Stimulated activated CD4-positive, alpha-beta T cell treated with anti-CD3 and anti-CD28 coated beads, Interleukin-12 subunit alpha, Interleukin-12 subunit beta, amount 100 ng/mL, for 48 hours (primary cell): ENCODE results near the gene EBF3.

ENCODE experiments used
- DNase-seq, 3 donors: peaks; one replicate each; pipeline ENCODE4 v3.0.0-alpha.2; 2020; ENCODE audit warnings: low read depth in 2 of 3, low spot score in 1 of 3

The EBF3 gene

GRCh38 chr10:129963641-129964501, at the start of gene EBF3:
Gene EBF3 (minus strand): TSS chr10:129964274. CDS start chr10:129963768, 506 bp downstream.
- DNase-seq = no peak

- no peak for DNase-seq
Observed at GRCh38 chr10:130013335-130014262, 49.5 kb upstream of the EBF3 start.

DNA sequence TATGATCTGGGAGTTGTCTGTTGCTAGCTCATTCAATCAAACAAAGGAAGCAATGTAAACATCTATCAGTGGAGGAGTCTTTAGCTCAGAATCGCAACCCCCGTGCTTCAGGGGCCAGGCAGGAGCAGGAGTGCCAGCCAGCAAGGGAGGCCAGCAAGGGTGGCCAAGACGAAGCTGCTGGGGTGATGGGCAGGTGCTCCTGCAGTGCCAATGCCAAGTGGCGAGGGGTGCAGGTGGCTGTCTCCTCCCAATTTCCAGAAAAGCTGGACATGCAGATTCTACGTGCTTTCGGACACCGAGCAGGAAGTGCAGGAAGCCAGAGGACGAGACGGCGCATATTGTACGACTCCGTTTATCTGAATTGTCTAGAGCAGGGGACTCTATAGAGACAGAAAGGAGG, 48.1 kb upstream of the EBF3 start:
- DNase-seq = no peak

DNA sequence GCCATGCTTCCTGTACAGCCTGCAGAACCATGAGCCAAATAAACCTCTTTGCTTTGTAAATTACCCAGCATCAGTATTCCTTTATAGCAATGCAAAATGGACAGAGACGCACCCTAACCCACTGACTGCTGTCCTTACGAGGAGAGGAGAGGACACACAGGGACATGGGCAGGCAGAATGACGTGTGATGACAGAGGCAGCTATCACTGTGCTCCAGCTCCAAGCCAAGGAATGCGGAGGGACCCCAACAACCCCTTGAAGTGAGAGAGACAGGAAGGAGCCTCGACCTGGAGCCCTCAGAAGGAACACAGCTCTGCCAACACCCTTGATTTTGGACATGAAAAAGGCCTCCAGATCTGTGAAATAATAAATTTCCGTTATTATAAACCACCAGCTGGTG, 46.6 kb upstream of the EBF3 start:
- no peak for DNase-seq

- DNase-seq = no peak
Observed at GRCh38 chr10:130009228-130009627, 45.2 kb upstream of the EBF3 start.

GRCh38 chr10:130003787-130004613, 39.9 kb upstream of the EBF3 start:
- DNase-seq = no peak

GRCh38 chr10:130003166-130003565, 39.1 kb upstream of the EBF3 start:
- DNase-seq = no peak

- DNase-seq = no peak
Observed at GRCh38 chr10:130002606-130003005, 38.5 kb upstream of the EBF3 start.

- no peak for DNase-seq
Observed at GRCh38 chr10:130000918-130001317, 36.8 kb upstream of the EBF3 start.

DNA sequence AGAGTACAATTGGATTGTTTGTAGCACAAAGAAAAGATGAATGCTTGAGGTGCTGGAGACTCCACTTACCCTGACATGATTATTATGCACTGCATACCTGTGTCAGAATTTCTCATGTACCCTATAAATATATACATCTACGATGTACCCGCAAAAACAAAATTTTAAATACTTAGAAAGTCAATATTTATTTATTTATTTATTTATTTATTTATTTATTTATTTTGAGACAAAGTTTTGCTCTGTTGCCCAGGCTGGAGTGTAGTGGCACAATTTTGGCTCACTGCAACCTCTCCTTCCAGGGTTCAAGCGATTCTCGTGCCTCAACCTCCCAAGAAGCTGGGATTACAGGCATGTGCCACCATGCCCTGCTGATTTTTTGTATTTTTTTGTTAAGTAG, 35.1 kb upstream of the EBF3 start:
- DNase-seq = no peak

- DNase-seq = no peak
Observed at GRCh38 chr10:129993621-129994020, 29.5 kb upstream of the EBF3 start.

GRCh38 chr10:129992356-129992755, 28.3 kb upstream of the EBF3 start:
- DNase-seq = no peak

GRCh38 chr10:129982825-129983224, 18.8 kb upstream of the EBF3 start:
- DNase-seq = no peak

DNA sequence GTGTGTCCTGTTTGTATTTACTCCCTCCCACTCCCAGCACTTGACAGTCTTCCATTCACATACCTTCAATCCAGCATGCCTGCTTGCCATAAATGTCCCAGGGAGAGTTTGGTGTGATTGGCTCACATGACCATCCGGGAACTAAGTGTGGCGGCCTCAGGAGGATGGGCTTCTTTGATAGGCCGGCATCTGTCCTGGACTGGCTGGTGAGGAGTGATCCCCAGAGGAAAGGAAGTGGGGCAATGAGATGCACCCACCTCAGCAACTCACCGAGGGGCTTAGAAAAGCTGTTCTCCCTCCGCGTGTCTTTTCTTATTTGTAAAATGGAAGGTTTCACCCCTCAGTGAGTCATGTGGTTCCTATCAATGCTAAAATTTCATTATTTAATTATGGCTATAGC, 14.9 kb upstream of the EBF3 start:
- no peak for DNase-seq

DNA sequence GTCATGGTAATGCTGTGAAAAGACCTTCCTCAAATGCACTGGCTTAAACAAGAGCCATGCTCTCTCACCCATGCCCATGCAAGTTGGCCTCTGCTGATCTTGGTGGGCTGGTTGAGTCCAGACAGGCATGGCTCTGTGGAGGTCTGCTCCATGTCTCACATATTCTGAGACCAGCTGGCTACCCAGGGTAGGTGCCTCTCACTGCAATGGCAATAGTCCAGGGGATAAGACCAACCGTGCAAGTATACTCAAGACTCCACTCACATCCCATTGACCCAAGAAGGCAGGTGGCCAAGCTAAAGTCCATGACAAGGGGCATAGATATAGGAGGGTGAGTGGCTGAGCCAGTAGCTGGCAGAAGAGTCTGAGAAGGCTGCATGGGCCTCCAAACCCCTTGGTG, 14.2 kb upstream of the EBF3 start:
- no peak for DNase-seq

DNA sequence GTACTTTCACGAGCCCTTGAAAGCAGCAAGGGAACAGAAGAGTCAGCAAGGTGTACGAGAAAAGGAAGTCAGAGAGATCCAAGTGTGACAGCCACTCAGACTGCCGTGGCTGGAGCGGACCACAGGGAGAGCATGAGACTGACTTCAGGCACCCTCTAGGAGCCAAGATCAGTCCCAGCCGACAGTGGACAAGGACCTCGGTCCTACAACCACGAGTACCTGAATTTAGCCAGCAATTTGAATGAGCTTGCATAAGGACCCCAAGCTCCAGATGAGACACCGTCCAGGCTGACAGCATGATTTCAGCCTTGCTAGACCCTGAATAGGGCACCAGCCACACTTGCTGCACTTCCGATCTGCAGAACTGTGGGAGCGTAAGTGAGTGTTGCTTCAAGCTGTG, 13.7 kb upstream of the EBF3 start:
- no peak for DNase-seq

- no peak for DNase-seq
Observed at GRCh38 chr10:129973674-129974059, 9.6 kb upstream of the EBF3 start.

DNA sequence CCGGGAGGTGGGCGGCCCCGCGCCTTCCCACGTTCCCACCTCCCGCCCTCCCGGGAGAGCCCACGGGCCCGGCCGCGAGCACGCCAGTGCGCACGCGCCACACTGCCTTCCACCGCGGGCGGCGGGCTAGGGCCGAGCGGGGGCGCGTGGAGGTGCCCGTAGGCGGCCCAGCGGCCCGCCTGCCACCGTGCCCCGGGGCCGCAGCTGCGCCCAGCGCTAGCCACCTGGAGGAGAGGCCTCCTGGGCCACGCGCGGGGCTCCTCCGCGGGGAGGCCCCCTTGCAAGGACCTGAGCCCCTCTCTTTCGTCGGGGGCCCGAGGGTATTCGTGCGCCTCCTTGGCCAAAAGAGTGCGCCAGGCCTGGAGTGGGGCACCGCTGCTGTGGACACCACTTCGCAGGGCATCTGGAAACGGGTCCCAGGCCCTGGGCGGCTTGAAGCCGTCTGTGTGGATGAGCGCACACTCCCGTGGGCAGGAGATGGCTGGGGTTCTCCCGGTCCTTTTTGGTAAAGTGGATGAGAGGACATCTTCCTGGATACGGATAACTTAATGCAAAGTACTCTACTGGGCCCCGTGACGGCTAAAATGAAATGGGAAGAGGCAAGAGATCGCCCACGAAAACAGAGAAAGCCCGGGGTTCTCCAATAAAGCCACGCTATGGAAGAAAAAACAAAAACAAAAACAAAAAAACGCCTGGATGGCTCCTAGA, 9.0 kb upstream of the EBF3 start:
- no peak for DNase-seq

- no peak for DNase-seq
Observed at GRCh38 chr10:129972145-129972965, 8.3 kb upstream of the EBF3 start.
